Neural cell (in vitro differentiated cells): ENCODE results near the gene ZFAND2A.

ENCODE experiments used
- CTCF ChIP-seq: fragments of 450-650 bp; IDR thresholded peaks from 2 replicates; pipeline ENCODE4 v1.5.1; 2014; ENCODE audit warnings: antibody characterized with exemption, mild to moderate bottlenecking, moderate library complexity; ENCODE audit not compliant: poor library complexity, severe bottlenecking
- EP300 ChIP-seq: fragments of 450-650 bp; conservative IDR thresholded peaks from 2 replicates; pipeline ENCODE4 v1.6.1; 2014; ENCODE audit warnings: antibody characterized with exemption, mild to moderate bottlenecking, moderate library complexity; ENCODE audit not compliant: poor library complexity, severe bottlenecking
- EZH2 ChIP-seq: fragments of 200-600, 300-800 bp; shearing (Covaris generic), sonication (generic); IDR thresholded peaks from 2 replicates; pipeline ENCODE4 v1.6.1; 2014; ENCODE audit warnings: antibody characterized with exemption, low read length, borderline replicate concordance, mild to moderate bottlenecking; ENCODE audit not compliant: insufficient read depth, poor library complexity, severe bottlenecking
- MXI1 ChIP-seq: fragments of 450-650 bp; conservative IDR thresholded peaks from 2 replicates; pipeline ENCODE4 v1.6.1; 2014; ENCODE audit warnings: antibody characterized with exemption, mild to moderate bottlenecking; ENCODE audit not compliant: poor library complexity, severe bottlenecking
- POLR2AphosphoS5 ChIP-seq: IDR thresholded peaks from 2 replicates; pipeline ENCODE4 v1.6.1; 2012
- RAD21 ChIP-seq: fragments of 450-650 bp; conservative IDR thresholded peaks from 2 replicates; pipeline ENCODE4 v1.6.1; 2014; ENCODE audit warnings: antibody characterized with exemption, mild to moderate bottlenecking, moderate library complexity
- REST ChIP-seq: IDR thresholded peaks from 2 replicates; pipeline ENCODE4 v1.6.1; 2012; ENCODE audit warnings: borderline replicate concordance
- SMC3 ChIP-seq: fragments of 450-650 bp; conservative IDR thresholded peaks from 2 replicates; pipeline ENCODE4 v1.6.1; 2014; ENCODE audit warnings: antibody characterized with exemption, mild to moderate bottlenecking, moderate library complexity; ENCODE audit not compliant: poor library complexity
- TAF1 ChIP-seq: IDR thresholded peaks from 2 replicates; pipeline ENCODE4 v1.6.1; 2012; ENCODE audit warnings: low read depth

GRCh38 chr7:1142051-1142635, 17.9 kb downstream of the ZFAND2A start:
- no peak for TF ChIP-seq CTCF
- no peak for TF ChIP-seq EP300
- no peak for TF ChIP-seq RAD21
- no peak for TF ChIP-seq SMC3
- TF ChIP-seq TAF1, result no peak
- TF ChIP-seq REST, result no peak
- TF ChIP-seq EZH2, result no peak
- TF ChIP-seq POLR2AphosphoS5, result no peak
- no peak for TF ChIP-seq MXI1
